Medulla oblongata (tissue), 1 donor: Measurements from ENCODE around the gene IGFL4.

Experiments
- DNase-seq: peaks from one replicate; pipeline ENCODE4 v3.0.0-alpha.2; 2015; ENCODE audit errors: extremely low spot score

The IGFL4 gene

DNA sequence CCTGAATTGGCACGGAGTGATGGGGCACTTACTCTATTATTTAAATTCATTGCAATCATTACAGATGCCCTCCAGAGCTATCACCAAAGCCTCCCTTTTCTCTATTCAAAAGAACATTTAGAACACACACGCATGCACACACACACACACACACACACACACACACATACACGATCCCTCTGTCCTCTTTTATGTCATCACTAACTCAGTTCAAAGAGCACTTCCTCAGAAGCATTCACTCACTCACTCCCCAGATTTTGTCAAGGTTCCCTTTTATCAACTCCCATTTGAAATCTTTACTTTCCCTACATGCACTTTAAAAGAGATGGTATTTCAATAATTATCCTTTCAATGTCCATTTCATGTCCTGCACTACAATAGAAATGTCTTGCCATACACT, 22.4 kb upstream of the IGFL4 start:
- no peak for DNase-seq

DNA sequence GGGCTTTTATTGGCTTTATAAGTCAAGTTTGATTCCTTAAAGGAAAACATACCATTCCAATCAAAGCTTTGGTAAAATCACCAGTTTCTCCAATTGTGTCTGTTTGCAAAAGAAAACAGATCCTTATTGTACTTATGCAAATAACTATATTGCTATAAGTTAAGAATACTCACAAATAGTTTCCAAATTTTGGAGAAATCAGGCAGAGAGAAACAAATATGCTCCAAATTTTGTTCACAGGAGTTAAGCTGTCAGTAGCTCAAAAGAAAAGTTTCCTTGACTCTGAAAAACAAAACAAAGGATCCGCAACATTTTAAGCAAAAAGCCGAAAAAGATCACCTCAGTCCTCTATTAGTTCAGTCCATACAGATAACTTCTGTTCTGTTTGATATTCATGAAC, 19.2 kb upstream of the IGFL4 start:
- no peak for DNase-seq

DNA sequence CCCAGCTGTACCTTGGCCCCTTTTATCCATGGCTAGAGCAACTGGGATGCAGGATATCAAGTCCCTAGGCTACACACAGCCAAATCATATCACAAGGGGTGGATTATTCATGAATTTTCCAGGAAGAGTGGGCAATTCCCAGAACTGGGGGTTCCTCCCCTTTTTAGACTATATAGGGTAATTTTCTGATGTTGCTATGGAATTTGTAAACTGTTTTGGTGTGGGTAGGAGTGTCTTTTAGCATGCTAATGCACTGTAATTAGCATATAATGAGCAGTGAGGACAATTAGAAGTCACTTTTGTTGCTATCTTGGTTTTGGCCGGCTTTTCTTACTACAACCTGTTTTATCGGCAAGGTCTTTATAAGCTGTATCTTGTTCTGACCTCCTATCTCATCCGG, 18.0 kb upstream of the IGFL4 start:
- DNase-seq: no peak

DNA sequence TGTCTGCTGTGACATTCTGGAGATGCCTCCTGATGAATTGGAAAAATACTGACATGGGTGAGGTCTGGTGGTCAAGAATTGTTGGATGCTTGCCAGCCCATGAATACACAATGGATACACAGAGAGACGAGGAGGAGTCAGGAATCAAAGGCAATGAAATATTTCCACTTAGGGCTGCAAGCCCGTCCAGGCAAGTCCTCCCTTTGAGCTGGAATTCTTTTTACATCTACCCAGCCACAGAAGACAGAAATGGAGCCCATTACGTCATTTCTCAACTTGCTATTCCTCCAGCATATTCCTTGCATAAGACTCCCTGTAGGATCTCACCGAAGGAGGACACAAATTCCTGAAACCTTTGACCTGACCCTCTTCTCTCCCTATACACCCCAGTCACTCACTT, 15.7 kb upstream of the IGFL4 start:
- no peak for DNase-seq

DNA sequence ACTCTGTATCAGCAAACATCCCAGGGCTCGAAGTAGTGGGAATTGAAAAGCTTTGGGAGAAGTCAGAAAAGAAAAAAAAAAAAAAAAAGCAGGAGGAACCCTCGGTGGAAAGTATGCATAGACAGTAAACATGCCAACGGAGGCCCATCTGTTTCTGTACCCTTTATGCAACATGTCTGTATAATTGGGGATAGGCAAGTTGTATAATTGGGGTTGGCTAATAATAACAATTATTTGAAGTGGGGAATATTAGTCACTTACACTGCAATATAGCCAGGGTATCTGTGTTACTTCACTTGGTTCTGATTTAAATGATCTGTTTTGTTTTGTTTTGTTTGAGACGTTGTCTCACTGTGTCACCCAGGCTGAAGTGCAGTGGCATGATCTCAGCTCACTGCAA, 12.1 kb upstream of the IGFL4 start:
- DNase-seq: no peak

DNA sequence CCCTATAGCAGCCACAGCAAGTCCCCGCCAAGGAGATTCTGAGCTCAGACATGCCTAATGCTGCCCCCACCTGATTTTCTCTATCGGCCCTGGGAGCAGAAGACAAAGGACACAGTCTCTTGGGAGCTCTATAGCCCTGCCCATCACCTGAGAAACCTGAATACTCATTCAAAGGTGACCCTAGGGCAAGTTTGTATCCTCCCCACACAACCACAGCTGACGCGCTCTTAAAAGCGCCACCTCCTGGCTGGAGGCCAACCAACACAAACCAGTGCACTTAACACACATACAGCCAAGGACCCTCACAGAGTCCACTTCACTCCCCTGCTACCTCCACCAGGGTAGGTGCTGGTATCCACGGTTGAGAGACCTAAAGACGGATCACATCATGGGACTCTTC, 8.8 kb upstream of the IGFL4 start:
- no peak for DNase-seq

DNA sequence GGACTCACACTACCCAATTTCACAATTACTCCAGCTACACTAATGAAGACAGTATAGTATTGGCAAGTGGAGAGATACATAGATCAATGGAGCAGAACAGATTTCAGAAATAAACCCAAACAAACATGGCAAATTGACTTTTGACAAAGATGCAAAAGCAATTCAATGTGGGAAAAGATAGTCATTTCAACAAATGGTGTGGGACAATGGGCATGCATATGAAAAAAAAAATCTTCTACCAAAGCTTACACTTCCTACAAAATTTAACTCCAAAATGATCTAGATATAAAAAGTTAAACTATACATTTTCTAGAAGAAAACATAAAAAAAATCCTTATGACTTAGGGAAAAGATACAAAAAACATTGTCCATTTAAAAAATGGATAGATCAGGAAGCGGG, 2.7 kb upstream of the IGFL4 start:
- no peak for DNase-seq

DNA sequence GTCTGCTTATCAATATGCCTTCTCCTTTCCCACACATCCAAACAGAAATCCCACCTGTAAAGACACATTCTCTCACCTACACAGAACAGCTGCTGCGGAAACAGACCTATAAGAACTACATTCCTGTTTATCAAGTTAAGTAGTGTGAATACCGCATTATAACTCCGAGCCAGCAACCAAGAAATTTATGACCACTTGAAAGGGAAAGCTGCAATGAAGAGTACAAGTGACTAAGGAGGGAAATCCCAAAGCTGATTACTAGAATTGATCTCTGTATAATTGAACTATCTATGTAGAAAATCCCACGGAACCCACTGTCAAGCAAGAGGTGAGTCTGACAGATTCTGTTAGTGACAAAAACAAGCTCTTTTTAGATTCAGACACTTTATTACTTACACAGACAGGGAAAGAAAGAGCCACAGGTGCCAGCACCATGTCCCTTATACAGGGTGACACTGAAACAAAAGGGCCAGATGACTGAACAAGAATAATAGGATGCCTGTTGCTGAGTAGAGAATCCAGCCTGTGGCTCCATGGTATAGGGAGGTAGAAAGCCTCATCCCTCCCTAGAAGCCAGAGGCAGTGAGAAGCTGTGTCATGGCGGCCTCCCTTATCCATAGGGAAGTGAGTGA, 1.6 kb upstream of the IGFL4 start:
- no peak for DNase-seq

DNA sequence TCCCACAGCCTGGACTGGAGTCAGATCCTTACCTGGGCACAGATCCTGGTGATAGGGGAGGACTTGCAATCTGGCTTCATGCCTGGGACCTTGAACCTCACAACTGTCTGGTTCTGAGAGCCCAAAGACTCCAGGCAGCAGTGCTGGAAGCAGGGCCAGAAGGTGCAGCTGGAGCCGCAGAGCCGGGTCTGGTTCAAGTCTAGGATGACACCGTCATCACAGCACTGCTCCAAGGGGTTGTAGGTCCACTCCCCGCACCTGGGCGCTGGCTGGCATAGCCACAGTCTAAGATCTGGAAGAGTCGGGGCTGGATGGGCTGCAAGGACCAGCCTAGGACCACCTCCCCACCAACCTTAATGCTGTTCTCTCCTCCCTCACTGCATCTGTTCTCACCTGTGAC, 677 bp downstream of the IGFL4 start:
- DNase-seq: no peak

DNA sequence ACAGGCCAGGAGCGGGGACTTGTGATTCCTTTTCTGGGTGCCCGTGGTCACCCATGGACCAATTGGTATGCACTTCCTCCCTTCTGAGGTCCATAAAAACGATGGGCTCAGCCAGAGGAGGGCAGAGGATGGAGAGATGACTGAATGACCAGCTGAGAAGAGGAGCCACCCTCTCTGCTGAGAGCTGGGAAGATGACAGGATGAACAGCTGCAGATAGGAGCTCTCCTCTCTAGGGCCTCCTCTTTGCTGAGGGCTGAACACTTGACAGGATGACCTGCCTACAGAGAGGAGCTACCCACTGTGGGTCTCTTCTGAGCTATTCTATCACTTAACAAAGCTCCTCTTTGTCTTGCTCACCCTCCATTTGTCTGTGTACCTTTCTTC, 4.1 kb downstream of the IGFL4 start:
- no peak for DNase-seq

DNA sequence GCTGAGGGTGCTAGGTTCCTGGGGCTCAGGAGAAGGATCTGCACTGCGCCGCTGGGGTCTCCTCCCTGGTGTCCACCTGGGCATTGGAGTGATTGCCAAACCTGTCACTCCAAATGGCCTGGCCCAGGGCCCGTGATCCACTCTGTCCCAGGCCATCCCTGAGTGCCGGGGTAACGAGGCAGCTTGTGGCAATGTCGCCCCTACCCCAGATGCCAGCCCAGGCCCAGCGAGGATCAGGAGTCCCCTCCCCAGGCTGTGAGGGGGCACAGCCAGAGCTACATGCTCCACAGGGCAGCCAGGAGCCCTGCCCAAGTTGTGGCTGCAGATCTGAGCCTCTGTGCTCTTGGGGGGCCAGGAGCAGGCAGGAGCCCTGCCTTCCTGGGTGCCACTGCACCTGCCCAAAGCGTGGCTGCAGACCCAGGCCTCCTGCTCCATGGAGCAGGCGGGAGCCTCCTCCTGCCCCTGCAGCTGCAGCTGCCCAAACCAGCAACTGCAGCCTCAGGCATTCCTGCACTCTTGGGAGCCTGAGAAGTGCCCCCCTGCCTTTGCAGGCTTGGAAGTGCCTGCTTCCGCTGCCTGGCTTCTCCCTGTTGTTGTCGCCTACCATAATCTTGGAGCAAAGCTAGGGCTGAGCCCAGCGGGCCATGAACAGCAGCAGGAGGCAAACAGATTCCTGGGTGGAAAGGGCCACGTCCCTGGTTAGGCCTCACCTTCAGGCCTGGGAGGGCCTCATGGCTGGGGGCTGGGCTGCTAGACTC, 4.6 kb downstream of the IGFL4 start:
- DNase-seq: no peak

DNA sequence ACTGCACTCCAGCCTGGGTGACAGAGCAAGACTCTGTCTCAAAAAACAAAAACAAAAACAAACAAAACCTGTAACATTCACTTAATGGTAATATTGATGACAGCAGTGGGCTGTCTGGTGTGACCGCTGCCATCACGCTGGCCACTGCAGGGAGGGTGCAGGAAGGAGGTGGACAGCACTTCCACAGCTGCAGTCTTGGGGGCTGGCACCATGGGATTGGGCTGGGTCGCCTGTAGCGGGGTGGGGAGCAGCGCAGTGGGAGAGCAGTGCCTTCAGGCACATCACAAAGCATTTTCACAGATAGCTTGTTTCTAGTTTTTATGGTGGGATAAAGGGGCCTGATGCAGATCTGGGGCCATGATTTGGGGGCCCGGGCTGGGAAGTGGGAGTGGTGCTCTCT, 5.3 kb downstream of the IGFL4 start:
- no peak for DNase-seq

DNA sequence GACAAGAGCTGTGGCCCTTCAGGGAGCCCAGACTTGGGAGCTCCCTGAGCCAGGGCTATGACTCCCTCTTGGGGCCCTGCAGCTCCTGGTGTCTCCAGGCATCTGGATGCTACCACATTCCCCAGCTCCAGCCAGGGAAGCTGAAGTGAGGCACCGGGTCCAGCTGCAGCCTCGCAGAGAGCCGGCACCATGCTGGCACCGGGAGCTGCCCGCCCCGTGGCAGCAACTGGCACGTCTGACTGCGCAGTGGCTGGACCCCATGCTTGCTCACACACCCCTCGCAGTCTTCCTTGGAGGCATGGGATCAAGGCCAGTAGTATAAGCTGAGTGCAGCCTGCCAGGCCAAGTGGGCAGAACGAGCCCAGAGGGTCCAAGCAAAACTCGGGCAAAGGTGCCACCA, 7.4 kb downstream of the IGFL4 start:
- DNase-seq: no peak

DNA sequence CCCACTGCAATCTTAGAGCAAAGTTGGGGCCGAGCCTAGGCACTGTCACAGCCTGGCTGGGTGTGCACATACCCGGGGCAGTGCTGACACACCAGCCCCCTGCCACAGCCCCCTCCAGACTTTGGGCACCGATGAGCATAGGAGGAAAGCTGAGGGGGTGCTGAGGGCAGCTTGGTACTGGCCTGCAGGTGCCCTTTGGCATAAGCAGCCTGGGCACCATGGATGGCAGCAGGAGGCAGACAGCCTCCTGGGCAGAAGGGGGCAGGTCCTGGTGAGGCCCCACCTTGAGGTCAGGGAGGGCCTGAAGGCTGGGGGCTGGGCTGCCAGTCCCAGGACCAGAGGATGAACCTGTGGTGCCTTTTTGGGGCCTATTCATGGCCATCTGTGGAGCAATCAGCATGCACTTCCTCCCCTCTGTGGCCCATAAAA, 8.2 kb downstream of the IGFL4 start:
- no peak for DNase-seq

DNA sequence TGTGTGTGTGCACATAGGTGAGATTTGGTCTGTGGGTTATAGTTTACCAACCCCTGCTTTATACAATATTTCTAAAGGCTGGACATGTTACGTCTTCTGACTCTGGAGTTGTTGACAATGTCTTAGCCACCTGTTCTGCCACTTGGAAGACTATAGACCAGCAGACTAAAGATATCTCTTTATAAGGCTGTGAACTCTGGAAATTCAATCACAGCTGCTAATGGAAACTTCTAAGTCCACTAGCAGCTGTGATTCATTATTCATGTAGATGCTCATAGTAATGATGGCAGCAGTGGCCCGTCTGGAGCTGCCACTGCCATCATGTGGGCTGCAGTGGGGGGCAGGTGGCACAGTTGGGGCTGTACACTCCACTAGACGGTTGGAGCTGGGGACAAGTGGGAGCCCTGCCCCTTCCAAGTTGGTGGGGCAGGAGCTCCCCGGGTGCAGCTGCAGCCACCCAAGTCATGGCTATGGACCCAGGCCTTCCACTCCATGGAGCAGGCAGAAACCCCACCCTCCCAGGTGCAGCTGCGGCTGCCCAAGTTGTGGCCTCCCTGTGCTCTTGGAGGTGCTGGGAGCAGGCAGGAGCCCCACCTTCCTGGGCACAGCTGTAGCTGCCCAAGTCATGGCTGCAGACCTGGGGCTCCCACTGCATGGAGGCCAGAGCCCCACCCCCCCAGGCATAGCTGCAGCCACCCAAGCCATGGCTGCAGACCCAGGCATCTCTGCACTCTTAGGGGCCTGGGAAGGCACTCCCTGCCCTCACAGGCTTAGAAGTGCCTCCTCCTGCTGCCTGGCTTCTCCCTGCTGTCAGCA, 8.8 kb downstream of the IGFL4 start:
- DNase-seq: no peak

DNA sequence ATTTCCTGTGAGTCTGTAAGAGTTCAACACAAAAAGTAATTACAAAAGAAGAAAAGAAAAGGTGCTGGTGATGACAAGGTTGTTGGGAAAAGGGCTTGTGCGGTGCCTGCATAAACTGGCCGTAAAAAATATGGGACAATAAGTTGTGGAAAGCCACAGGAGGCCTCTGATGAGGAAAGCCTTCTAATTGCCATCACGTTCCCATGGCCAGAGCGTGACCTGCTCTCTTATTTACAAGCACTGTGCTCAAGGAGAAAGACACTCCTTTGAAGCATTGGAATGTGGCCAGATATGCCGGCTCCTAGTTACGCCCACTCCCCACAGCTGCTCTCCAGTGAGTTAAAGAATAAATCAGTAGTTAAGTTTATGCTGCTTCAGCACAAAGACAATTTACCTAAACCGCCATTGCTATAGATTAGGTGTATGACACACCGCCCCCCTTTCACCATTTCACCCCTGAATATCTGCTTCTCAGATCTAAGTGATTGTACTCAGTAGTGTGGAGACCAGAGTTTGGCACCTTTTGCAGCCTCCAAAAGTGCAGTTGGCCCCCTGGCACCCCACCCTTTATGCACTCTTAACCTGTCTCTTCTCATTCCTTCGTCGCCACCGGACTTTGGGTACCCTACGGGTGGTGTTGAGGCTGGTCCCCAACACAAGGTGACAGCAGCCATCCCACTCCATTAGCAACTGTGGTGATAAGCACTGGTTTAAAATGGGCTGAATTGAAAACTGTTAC, 9.8 kb downstream of the IGFL4 start:
- no peak for DNase-seq

DNA sequence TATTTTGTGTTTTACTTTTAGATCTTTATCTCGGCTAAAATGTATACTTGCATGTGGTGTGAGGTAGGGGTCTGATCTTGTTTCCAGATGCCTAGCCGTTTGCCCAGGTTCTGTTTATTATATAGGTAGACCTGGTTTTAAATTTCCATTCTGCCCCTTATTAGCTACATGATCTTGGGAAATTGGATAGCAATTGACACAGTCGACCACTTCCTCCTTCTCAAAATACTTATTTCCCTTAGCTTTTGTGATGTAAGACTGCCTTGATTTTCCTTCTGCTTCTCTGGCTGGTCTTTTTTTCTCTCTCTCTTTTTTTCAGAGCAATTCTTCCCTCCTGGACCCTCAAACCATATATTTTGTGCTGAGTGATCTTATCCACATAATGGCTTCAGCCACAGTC, 15.0 kb downstream of the IGFL4 start:
- DNase-seq: no peak

DNA sequence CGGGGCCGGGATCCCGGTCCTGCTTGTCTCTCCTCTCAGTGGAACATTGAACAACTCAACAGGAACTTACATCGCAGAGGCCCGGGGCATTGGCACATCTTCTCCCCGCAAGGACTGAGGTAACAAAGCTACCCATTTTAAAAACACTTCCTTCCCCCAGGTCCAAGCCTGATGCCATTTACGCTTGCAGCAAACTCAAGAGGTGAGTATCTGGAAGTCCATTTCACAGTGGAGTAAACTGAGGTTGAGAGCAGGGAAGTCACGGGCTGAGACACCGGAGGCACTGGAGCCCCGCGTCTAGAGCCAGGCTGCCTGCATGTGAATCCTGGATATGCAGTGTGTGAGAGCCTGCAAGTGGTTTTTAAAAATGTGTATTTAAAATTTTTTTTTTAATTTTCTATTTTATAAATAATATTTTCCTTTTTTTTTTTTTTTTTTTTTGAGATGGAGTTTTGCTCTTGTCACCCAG, 17.5 kb downstream of the IGFL4 start:
- DNase-seq: no peak

DNA sequence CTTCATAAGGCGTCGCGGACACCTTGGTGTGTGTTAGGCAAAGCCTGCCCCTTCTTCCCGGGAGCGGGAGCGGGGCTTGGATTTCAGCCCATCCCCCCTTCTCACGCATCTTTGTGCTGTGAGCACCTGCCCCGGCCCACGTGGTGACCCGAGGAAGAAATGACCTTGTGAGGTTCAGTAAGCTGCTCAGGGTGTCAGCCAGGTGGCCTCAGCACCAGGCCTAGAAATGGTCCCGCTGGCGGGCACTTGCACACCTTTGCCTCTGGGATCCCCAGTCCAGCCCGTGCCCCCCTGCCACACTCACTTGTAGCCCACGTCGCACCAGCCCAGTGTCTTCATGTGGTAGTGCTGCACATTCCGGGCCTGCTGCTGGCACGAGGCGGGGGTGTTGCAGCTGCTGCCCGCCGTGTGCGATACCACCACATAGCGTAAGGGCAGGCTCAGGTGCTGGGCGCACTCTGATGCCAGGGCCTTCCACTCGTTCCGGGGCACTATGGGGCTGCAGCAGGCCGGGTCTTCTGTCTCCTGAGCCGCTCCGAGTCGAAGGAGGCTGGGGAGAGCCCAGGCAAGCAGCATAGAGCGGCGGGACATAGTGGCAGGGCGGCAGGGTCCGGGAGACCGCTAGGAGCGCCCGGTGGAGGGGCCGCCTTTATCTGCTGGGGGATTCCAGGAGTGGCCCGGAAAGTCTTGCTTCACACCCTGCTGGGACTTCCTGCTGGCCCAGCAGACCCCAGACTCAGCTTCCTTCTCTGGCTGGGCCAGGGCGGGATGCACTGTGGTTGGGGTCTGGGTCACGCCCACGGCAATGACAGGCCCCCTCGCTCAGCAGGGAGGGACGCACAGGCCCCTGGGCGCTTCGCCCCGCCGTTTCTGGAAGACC, 18.1 kb downstream of the IGFL4 start, which contains the start of gene PGLYRP1:
PGLYRP1 (minus strand) TSS at position 623 of the 880 bp plus-strand sequence; CDS start at position 591, 32 bp downstream.
- DNase-seq: no peak

DNA sequence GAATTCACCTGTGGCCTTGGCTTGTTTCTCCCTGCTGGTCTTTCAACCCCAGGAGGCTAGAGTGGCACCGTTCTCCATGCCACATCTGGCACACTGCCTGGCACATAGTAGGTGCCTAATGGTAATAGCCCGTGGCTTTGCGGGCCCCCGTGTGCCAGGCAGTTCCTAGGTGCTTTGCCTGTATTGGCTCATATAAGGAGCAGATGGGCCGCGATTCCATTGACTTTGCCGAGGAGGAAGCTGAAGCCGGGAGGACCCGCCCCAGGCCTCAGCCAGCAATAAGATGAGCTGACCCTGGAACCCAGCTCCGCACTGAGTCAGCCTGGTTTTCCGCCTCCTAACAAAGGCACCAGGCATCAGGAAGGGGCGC, 18.8 kb downstream of the IGFL4 start:
- DNase-seq: no peak

DNA sequence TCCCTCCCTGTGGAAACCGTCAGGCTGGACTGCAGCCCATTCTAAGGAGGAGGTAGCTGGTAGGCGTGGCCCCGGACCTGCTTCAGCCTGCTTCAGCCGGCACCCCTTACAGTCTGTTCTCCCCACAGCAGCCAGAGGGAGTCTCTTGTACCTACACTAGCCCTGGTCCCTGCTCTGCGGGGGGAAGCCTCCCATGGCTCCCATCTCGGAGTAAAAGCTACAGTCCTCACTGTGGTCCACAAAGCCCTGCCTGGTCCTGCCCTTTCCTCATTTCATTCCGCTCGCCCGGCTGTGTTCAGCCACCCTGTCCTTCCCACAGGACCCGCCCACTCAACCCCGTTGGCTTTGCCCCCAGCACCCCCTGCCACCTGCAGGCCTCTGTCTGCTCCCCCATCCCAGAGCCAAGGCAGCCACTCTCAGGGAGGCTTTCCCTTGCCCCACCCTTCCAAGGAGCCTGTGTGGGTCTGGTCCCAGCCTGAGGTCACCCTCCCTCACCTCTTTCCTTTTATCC, 19.2 kb downstream of the IGFL4 start:
- no peak for DNase-seq
